ENCODE measurements around the gene CD81. TPM values are rescaled to one million over a fixed set of nuclear protein-coding genes. Genes with fewer than 3 reads are reported as not detected.

CD81 gene
- total RNA-seq, 1 experiment from 2014 or later: 165 TPM

- H3K27me3 ChIP-seq (ENCODE audit: control insufficient read depth, insufficient read depth, low read length): no peaks in the 10 kb centered on the region; the same call in 1 of the 2 replicates
- DNase-seq: no peak
- H3K4me3 ChIP-seq (ENCODE audit: insufficient read depth, low read depth, low read length): no peak overlapping the region
- H3K36me3 ChIP-seq (replicated peaks; ENCODE audit: control insufficient read depth, insufficient read depth, low read length): no peaks in the 10 kb centered on the region
These were observed 54.3 kb downstream of the CD81 start for GRCh38 chr11:2431395-2431794.

- no peak overlapping the region for H3K4me3 ChIP-seq (ENCODE audit: insufficient read depth, low read depth, low read length)
- no peaks in the 10 kb centered on the region for H3K36me3 ChIP-seq (replicated peaks; ENCODE audit: control insufficient read depth, insufficient read depth, low read length)
- H3K27me3 ChIP-seq (ENCODE audit: control insufficient read depth, insufficient read depth, low read length): no peaks in the 10 kb centered on the region; the same call in 1 of the 2 replicates
- no peak for DNase-seq
These were observed 55.1 kb downstream of the CD81 start for GRCh38 chr11:2432171-2432621.

- H3K27me3 ChIP-seq (ENCODE audit: control insufficient read depth, insufficient read depth, low read length): no peaks in the 10 kb centered on the region; the same call in 1 of the 2 replicates
- DNase-seq: no peak
- no peak overlapping the region for H3K4me3 ChIP-seq (ENCODE audit: insufficient read depth, low read depth, low read length)
- no peaks in the 10 kb centered on the region for H3K36me3 ChIP-seq (replicated peaks; ENCODE audit: control insufficient read depth, insufficient read depth, low read length)
These were observed 55.5 kb downstream of the CD81 start for GRCh38 chr11:2432628-2433071.

- DNase-seq: no peak
- H3K27me3 ChIP-seq (ENCODE audit: control insufficient read depth, insufficient read depth, low read length): no peaks in the 10 kb centered on the region; the same call in 1 of the 2 replicates
- no peaks in the 10 kb centered on the region for H3K36me3 ChIP-seq (replicated peaks; ENCODE audit: control insufficient read depth, insufficient read depth, low read length)
- H3K4me3 ChIP-seq (ENCODE audit: insufficient read depth, low read depth, low read length): no peak overlapping the region
These were observed 56.2 kb downstream of the CD81 start for GRCh38 chr11:2433106-2433925.

GRCh38 chr11:2434008-2434407 lies 56.9 kb downstream of the CD81 start:
- Histone ChIP-seq H3K27me3 (ENCODE audit: control insufficient read depth, insufficient read depth, low read length) (no peaks in the 10 kb centered on the region; the same call in 1 of the 2 replicates), H3K4me3 (ENCODE audit: insufficient read depth, low read depth, low read length) (no peak overlapping the region), H3K36me3 (replicated peaks; ENCODE audit: control insufficient read depth, insufficient read depth, low read length) (no peaks in the 10 kb centered on the region)
- DNase-seq: no peak

- DNase-seq: no peak
These were observed 57.6 kb downstream of the CD81 start for GRCh38 chr11:2434506-2435255.

GRCh38 chr11:2435288-2436012 lies 58.3 kb downstream of the CD81 start:
- DNase-seq: no peak
- H3K4me3 ChIP-seq (ENCODE audit: insufficient read depth, low read depth, low read length): no peak overlapping the region
- H3K36me3 ChIP-seq (replicated peaks; ENCODE audit: control insufficient read depth, insufficient read depth, low read length): no peaks in the 10 kb centered on the region
- H3K27me3 ChIP-seq (ENCODE audit: control insufficient read depth, insufficient read depth, low read length): no peaks in the 10 kb centered on the region; the same call in 1 of the 2 replicates

More at GRCh38 chr11:2434506-2435255, 57.6 kb downstream of the CD81 start:
- no peak overlapping the region for H3K4me3 ChIP-seq (ENCODE audit: insufficient read depth, low read depth, low read length)
- H3K27me3 ChIP-seq (ENCODE audit: control insufficient read depth, insufficient read depth, low read length): no peaks in the 10 kb centered on the region; the same call in 1 of the 2 replicates
- H3K36me3 ChIP-seq (replicated peaks; ENCODE audit: control insufficient read depth, insufficient read depth, low read length): no peaks in the 10 kb centered on the region

- DNase-seq: no peak
- H3K27me3 ChIP-seq (ENCODE audit: control insufficient read depth, insufficient read depth, low read length): no peaks in the 10 kb centered on the region; the same call in 1 of the 2 replicates
- H3K4me3 ChIP-seq (ENCODE audit: insufficient read depth, low read depth, low read length): no peak overlapping the region
These were observed 59.0 kb downstream of the CD81 start for GRCh38 chr11:2436013-2436520.

GRCh38 chr11:2436521-2437031 lies 59.5 kb downstream of the CD81 start:
- H3K27me3 ChIP-seq (ENCODE audit: control insufficient read depth, insufficient read depth, low read length): no peaks in the 10 kb centered on the region; the same call in 1 of the 2 replicates
- H3K4me3 ChIP-seq (ENCODE audit: insufficient read depth, low read depth, low read length): no peak overlapping the region
- no peaks in the 10 kb centered on the region for H3K36me3 ChIP-seq (replicated peaks; ENCODE audit: control insufficient read depth, insufficient read depth, low read length)
- DNase-seq: no peak

More at GRCh38 chr11:2436013-2436520, 59.0 kb downstream of the CD81 start:
- no peaks in the 10 kb centered on the region for H3K36me3 ChIP-seq (replicated peaks; ENCODE audit: control insufficient read depth, insufficient read depth, low read length)

GRCh38 chr11:2437516-2437915 lies 60.4 kb downstream of the CD81 start:
- Histone ChIP-seq H3K4me3 (ENCODE audit: insufficient read depth, low read depth, low read length) (no peak overlapping the region), H3K27me3 (ENCODE audit: control insufficient read depth, insufficient read depth, low read length) (peaks cover 2% of the 10 kb centered on the region; the same call in 1 of the 2 replicates), H3K36me3 (replicated peaks; ENCODE audit: control insufficient read depth, insufficient read depth, low read length) (no peaks in the 10 kb centered on the region)
- DNase-seq: no peak

- H3K4me3 ChIP-seq (ENCODE audit: insufficient read depth, low read depth, low read length): no peak overlapping the region
- DNase-seq: no peak
- H3K27me3 ChIP-seq (ENCODE audit: control insufficient read depth, insufficient read depth, low read length): peaks cover 18% of the 10 kb centered on the region
- H3K36me3 ChIP-seq (replicated peaks; ENCODE audit: control insufficient read depth, insufficient read depth, low read length): no peaks in the 10 kb centered on the region
These were observed 62.7 kb downstream of the CD81 start for GRCh38 chr11:2439820-2440219.

- no peak for DNase-seq
- Histone ChIP-seq H3K27me3 (ENCODE audit: control insufficient read depth, insufficient read depth, low read length) (peaks cover 24% of the 10 kb centered on the region), H3K4me3 (ENCODE audit: insufficient read depth, low read depth, low read length) (no peak overlapping the region), H3K36me3 (replicated peaks; ENCODE audit: control insufficient read depth, insufficient read depth, low read length) (no peaks in the 10 kb centered on the region)
These were observed 63.5 kb downstream of the CD81 start for GRCh38 chr11:2440646-2441045.

- DNase-seq: no peak
- no peak overlapping the region for H3K4me3 ChIP-seq (ENCODE audit: insufficient read depth, low read depth, low read length)
- H3K27me3 ChIP-seq (ENCODE audit: control insufficient read depth, insufficient read depth, low read length): peaks cover 29% of the 10 kb centered on the region
- H3K36me3 ChIP-seq (replicated peaks; ENCODE audit: control insufficient read depth, insufficient read depth, low read length): no peaks in the 10 kb centered on the region
These were observed 64.1 kb downstream of the CD81 start for GRCh38 chr11:2441171-2441570.

- H3K4me3 ChIP-seq (ENCODE audit: insufficient read depth, low read depth, low read length): no peak overlapping the region
- H3K36me3 ChIP-seq (replicated peaks; ENCODE audit: control insufficient read depth, insufficient read depth, low read length): no peaks in the 10 kb centered on the region
- peaks cover 40% of the 10 kb centered on the region for H3K27me3 ChIP-seq (ENCODE audit: control insufficient read depth, insufficient read depth, low read length)
These were observed 65.5 kb downstream of the CD81 start for GRCh38 chr11:2442589-2442988.

More at GRCh38 chr11:2442589-2442988, 65.5 kb downstream of the CD81 start:
- DNase-seq: no peak
